CD4-positive, alpha-beta T cell (primary cell): Measurements from ENCODE around the gene PLBD2. TPM values are rescaled to one million over a fixed set of nuclear protein-coding genes. Genes with fewer than 3 reads are reported as not detected.

Experiments
- ATAC-seq: fragments of 200-7000 bp; cut with Tn5 transposase; one replicate; pipeline ENCODE4 v1.10.0; 2022; ENCODE audit warnings: mild to moderate bottlenecking; ENCODE audit not compliant: poor library complexity
- CTCF ChIA-PET: fragments of 350-600 bp; sonication (Branson Sonifier 250); formaldehyde crosslinking; loops from one replicate; lab custom pipeline; 2021; ENCODE audit warnings: antibody characterized with exemption, inconsistent platforms; lab: Charles Lee
- POLR2A ChIA-PET: fragments of 350-600 bp; sonication (Branson Sonifier 250); formaldehyde crosslinking; loops from one replicate; lab custom pipeline; 2021; ENCODE audit warnings: antibody characterized with exemption, inconsistent platforms; lab: Charles Lee
- DNase-seq, 14 experiments: peaks; one replicate each; pipeline ENCODE4 v3.0.0-alpha.2; 2013 to 2020; ENCODE audit warnings: mixed read lengths in 2 of 14
- H3K27ac ChIP-seq, 2 donors: one replicate each; pipeline versions ENCODE4 v1.5.1 to v1.7.0; 2013; ENCODE audit warnings: low read length in 2 of 2, low read depth in 1 of 2, mild to moderate bottlenecking in 1 of 2
- H3K27me3 ChIP-seq, 2 experiments: 1 replicate in 1 of 2; 2 replicates in 1 of 2; pipeline versions ENCODE4 v1.6.1 to v1.7.0; 2013; ENCODE audit warnings: low read length in 2 of 2, control low read depth in 1 of 2, mild to moderate bottlenecking in 1 of 2, moderate library complexity in 1 of 2; ENCODE audit not compliant: insufficient read depth in 2 of 2, control insufficient read depth in 1 of 2
- H3K36me3 ChIP-seq: one replicate; pipeline ENCODE4 v1.6.1; 2013; ENCODE audit warnings: low read length, control low read depth; ENCODE audit not compliant: insufficient read depth
- H3K4me1 ChIP-seq: one replicate; pipeline ENCODE4 v1.6.1; 2013; ENCODE audit warnings: low read length, control low read depth; ENCODE audit not compliant: insufficient read depth
- H3K4me3 ChIP-seq: one replicate; pipeline ENCODE4 v1.5.1; 2013; ENCODE audit warnings: mild to moderate bottlenecking, low read length, moderate library complexity
- H3K9me3 ChIP-seq, 2 experiments: 1 replicate in 1 of 2; 2 replicates in 1 of 2; pipeline versions ENCODE4 v1.6.1 to v1.7.0; 2013; ENCODE audit warnings: low read length in 2 of 2, mild to moderate bottlenecking in 2 of 2, control low read depth in 1 of 2, moderate library complexity in 1 of 2; ENCODE audit not compliant: control insufficient read depth in 1 of 2, insufficient read depth in 1 of 2
- H3K27ac Mint-ChIP-seq: one replicate; pipeline ENCODE4 v1.8.0; 2020; ENCODE audit warnings: mixed read lengths
- H3K27me3 Mint-ChIP-seq: one replicate; pipeline ENCODE4 v1.8.0; 2021; ENCODE audit warnings: mixed read lengths
- H3K36me3 Mint-ChIP-seq: one replicate; pipeline ENCODE4 v1.8.0; 2021; ENCODE audit warnings: low read depth, mixed read lengths
- H3K4me1 Mint-ChIP-seq: one replicate; pipeline ENCODE4 v1.8.0; 2021; ENCODE audit warnings: low read depth, mixed read lengths
- H3K4me3 Mint-ChIP-seq: one replicate; pipeline ENCODE4 v1.8.0; 2020; ENCODE audit warnings: mild to moderate bottlenecking, mixed read lengths
- H3K9me3 Mint-ChIP-seq: one replicate; pipeline ENCODE4 v1.8.0; 2020; ENCODE audit warnings: mixed read lengths
- CTCF ChIP-seq: fragments of 200-600 bp; IDR thresholded peaks from one replicate; pipeline ENCODE4 v1.8.0; 2022; ENCODE audit warnings: antibody characterized with exemption, mild to moderate bottlenecking
- intact Hi-C, 2 experiments: fragments of 100-400 bp; cut with DNase I in 1 of 2; cut with micrococcal nuclease in 1 of 2; formaldehyde crosslinking; loops; one replicate each; pipeline versions ENCODE4 v1.15.1 to v1.9.0; 2023 to 2025; cut with DNase I, micrococcal nuclease
- total RNA-seq, 174 experiments: library from RNA in 2 of 174; stranded (reverse) in 2 of 174; gene quantifications; one replicate each; pipeline ENCODE4 v1.2.3 and lab custom pipeline; 2021 to 2026

PLBD2 gene
- total RNA-seq, 2 experiments from 2014 or later = 10.4 to 12.2 TPM

- peaks cover 0 to 18% of the 10 kb centered on the region in 2 experiments for H3K9me3 ChIP-seq
- no peak overlapping the region for H3K27ac ChIP-seq
- H3K4me3 Mint-ChIP-seq = no peak overlapping the region
- H3K27ac Mint-ChIP-seq = no peak overlapping the region
- H3K4me1 Mint-ChIP-seq = no peaks in the 10 kb centered on the region
- ChIA-PET POLR2A (no interaction called here), CTCF (no interaction called here)
- H3K27me3 ChIP-seq = no peaks in the 10 kb centered on the region
- H3K4me1 ChIP-seq = no peaks in the 10 kb centered on the region
- DNase-seq (no peak), ATAC-seq (no peak)
- no peaks in the 10 kb centered on the region for H3K27me3 Mint-ChIP-seq
- TF ChIP-seq CTCF = no peak
- H3K36me3 Mint-ChIP-seq = no peaks in the 10 kb centered on the region
- no peak overlapping the region for H3K4me3 ChIP-seq
- intact Hi-C loops = no loop called here
- H3K36me3 ChIP-seq = no peaks in the 10 kb centered on the region
- no peaks in the 10 kb centered on the region for H3K9me3 Mint-ChIP-seq
Observed at GRCh38 chr12:113396828-113397496, 38.6 kb downstream of the PLBD2 start.

- Histone ChIP-seq H3K9me3 (peaks cover 0 to 18% of the 10 kb centered on the region in 2 experiments), H3K36me3 (no peaks in the 10 kb centered on the region), H3K4me1 (no peaks in the 10 kb centered on the region), H3K4me3 (no peak overlapping the region), H3K27me3 (no peaks in the 10 kb centered on the region), H3K27ac (no peak overlapping the region)
- H3K27ac Mint-ChIP-seq = no peak overlapping the region
- no peaks in the 10 kb centered on the region for H3K4me1 Mint-ChIP-seq
- no peaks in the 10 kb centered on the region for H3K9me3 Mint-ChIP-seq
- H3K36me3 Mint-ChIP-seq = no peaks in the 10 kb centered on the region
- ATAC-seq = no peak
- ChIA-PET POLR2A (no interaction called here), CTCF (no interaction called here)
- intact Hi-C loops = no loop called here
- H3K4me3 Mint-ChIP-seq = no peak overlapping the region
- H3K27me3 Mint-ChIP-seq = no peaks in the 10 kb centered on the region
- DNase-seq = no peak
- TF ChIP-seq CTCF = no peak
Observed at GRCh38 chr12:113397497-113398197, 39.3 kb downstream of the PLBD2 start.

GRCh38 chr12:113398346-113399290 is 40.2 kb downstream of the PLBD2 start:
- Histone ChIP-seq H3K27me3 (no peaks in the 10 kb centered on the region), H3K27ac (no peak overlapping the region), H3K9me3 (peaks cover 0 to 14% of the 10 kb centered on the region in 2 experiments), H3K4me3 (no peak overlapping the region), H3K36me3 (no peaks in the 10 kb centered on the region), H3K4me1 (peaks cover under 1% of the 10 kb centered on the region)
- CTCF ChIA-PET = no interaction called here
- ATAC-seq (no peak), DNase-seq (no peak)
- no peak overlapping the region for H3K27ac Mint-ChIP-seq
- POLR2A ChIA-PET = no interaction called here
- no peaks in the 10 kb centered on the region for H3K36me3 Mint-ChIP-seq
- intact Hi-C loops = no loop called here
- no peaks in the 10 kb centered on the region for H3K4me1 Mint-ChIP-seq
- no peak overlapping the region for H3K4me3 Mint-ChIP-seq
- H3K27me3 Mint-ChIP-seq = no peaks in the 10 kb centered on the region
- TF ChIP-seq CTCF = no peak
- H3K9me3 Mint-ChIP-seq = no peaks in the 10 kb centered on the region
